ENCODE results near the gene PARVA. TPM values are rescaled to one million over a fixed set of nuclear protein-coding genes. Genes with fewer than 3 reads are reported as not detected.

PARVA gene
- total RNA-seq, 2 experiments from 2014 or later: 0.08 to 0.98 TPM

GRCh38 chr11:12417691-12418611 is 40.6 kb downstream of the PARVA start:
- Mint-ChIP-seq H3K36me3 (ENCODE audit: low read depth) (no peaks in the 10 kb centered on the region), H3K9me3 (no peaks in the 10 kb centered on the region), H3K4me3 (no peak overlapping the region), H3K27me3 (peaks cover 7% of the 10 kb centered on the region), H3K4me1 (ENCODE audit: low read depth) (no peaks in the 10 kb centered on the region), H3K27ac (no peak overlapping the region)
- ChIA-PET CTCF (no interaction called here), POLR2A (no interaction called here)
- H3K9me3 ChIP-seq (ENCODE audit: control insufficient read depth in 1 of 2, insufficient read depth in 1 of 2, low read length in 2 of 2): peaks cover 0 to 6% of the 10 kb centered on the region in 2 experiments
- H3K4me1 ChIP-seq (ENCODE audit: insufficient read depth, low read length): no peaks in the 10 kb centered on the region
- intact Hi-C loops (cut with DNase I, micrococcal nuclease): loop anchor here in 1 of 2 experiments (10.0 kb wide), 1 partner anchor 477 kb away; no protein-coding TSS in a partner anchor
- ATAC-seq (ENCODE audit: poor library complexity) (no peak), DNase-seq (no peak)
- H3K27ac ChIP-seq (ENCODE audit: low read depth in 1 of 2, low read length in 2 of 2): no peak overlapping the region
- H3K4me3 ChIP-seq (ENCODE audit: low read length): no peak overlapping the region
- peaks cover 0 to 8% of the 10 kb centered on the region in 2 experiments for H3K27me3 ChIP-seq (ENCODE audit: control insufficient read depth in 1 of 2, insufficient read depth in 2 of 2, low read length in 2 of 2)
- no peaks in the 10 kb centered on the region for H3K36me3 ChIP-seq (ENCODE audit: insufficient read depth, low read length)
- no peak for TF ChIP-seq CTCF (IDR thresholded peaks at IDR 0.05)

DNA sequence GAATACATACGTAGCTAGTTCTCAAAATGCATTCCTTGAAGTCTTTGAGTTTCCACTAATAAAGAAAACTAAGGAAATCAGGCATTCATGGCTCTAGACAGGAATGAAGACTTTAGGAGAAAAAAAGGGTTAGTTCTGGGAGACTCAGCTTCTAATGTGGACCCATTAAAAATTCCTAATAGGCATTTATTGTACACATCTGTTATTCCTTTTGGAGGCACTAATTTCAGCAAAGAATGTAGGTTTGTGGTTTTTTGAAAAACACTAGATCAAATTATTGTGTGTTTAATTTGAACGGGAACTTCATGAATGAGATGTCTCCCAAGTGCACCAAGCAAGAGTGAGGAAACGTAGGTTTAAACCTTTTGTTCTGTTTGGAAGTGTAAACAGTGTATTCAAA is 42.7 kb downstream of the PARVA start:
- Mint-ChIP-seq H3K4me1 (ENCODE audit: low read depth) (no peaks in the 10 kb centered on the region), H3K27me3 (peaks cover 1% of the 10 kb centered on the region), H3K27ac (no peak overlapping the region), H3K36me3 (ENCODE audit: low read depth) (no peaks in the 10 kb centered on the region), H3K4me3 (no peak overlapping the region), H3K9me3 (no peaks in the 10 kb centered on the region)
- ATAC-seq (ENCODE audit: poor library complexity): no peak
- DNase-seq: no peak
- Histone ChIP-seq H3K9me3 (ENCODE audit: control insufficient read depth in 1 of 2, insufficient read depth in 1 of 2, low read length in 2 of 2) (peaks cover 0 to 6% of the 10 kb centered on the region in 2 experiments), H3K4me3 (ENCODE audit: low read length) (no peak overlapping the region), H3K27ac (ENCODE audit: low read depth in 1 of 2, low read length in 2 of 2) (no peak overlapping the region), H3K36me3 (ENCODE audit: insufficient read depth, low read length) (no peaks in the 10 kb centered on the region), H3K4me1 (ENCODE audit: insufficient read depth, low read length) (no peaks in the 10 kb centered on the region), H3K27me3 (ENCODE audit: control insufficient read depth in 1 of 2, insufficient read depth in 2 of 2, low read length in 2 of 2) (peaks cover 0 to 6% of the 10 kb centered on the region in 2 experiments)
- intact Hi-C loops (cut with DNase I, micrococcal nuclease): no loop called here
- TF ChIP-seq CTCF (IDR thresholded peaks at IDR 0.05): no peak
- CTCF ChIA-PET: no interaction called here
- POLR2A ChIA-PET: no interaction called here

DNA sequence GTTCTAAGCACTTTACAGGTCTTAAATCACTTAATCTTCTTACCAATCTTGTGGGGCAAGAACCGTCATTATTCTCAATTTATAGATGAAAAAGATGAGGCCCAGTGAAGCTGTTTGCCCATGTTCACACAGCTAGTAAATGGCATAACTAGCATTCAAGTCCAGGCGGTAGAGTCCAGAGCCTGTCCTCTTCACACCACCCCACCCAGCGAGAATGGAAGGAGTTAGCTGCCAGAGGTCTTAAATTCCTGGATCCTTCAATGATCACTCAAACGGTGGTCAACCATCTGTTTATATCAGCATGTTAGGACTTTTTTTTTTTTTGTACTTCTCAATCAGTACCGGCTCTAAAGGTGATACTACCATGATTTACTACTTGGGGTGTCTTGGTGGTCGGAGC is 43.3 kb downstream of the PARVA start:
- H3K4me3 ChIP-seq (ENCODE audit: low read length): no peak overlapping the region
- no peaks in the 10 kb centered on the region for H3K4me1 ChIP-seq (ENCODE audit: insufficient read depth, low read length)
- no peak overlapping the region for H3K4me3 Mint-ChIP-seq
- intact Hi-C loops (cut with DNase I, micrococcal nuclease): no loop called here
- H3K27me3 ChIP-seq (ENCODE audit: control insufficient read depth in 1 of 2, insufficient read depth in 2 of 2, low read length in 2 of 2): peaks cover 0 to 6% of the 10 kb centered on the region in 2 experiments
- no peaks in the 10 kb centered on the region for H3K36me3 Mint-ChIP-seq (ENCODE audit: low read depth)
- DNase-seq (no peak), ATAC-seq (ENCODE audit: poor library complexity) (no peak)
- H3K27me3 Mint-ChIP-seq: peaks cover 8% of the 10 kb centered on the region
- no peaks in the 10 kb centered on the region for H3K36me3 ChIP-seq (ENCODE audit: insufficient read depth, low read length)
- peaks cover 0 to 6% of the 10 kb centered on the region in 2 experiments for H3K9me3 ChIP-seq (ENCODE audit: control insufficient read depth in 1 of 2, insufficient read depth in 1 of 2, low read length in 2 of 2)
- no peaks in the 10 kb centered on the region for H3K9me3 Mint-ChIP-seq
- ChIA-PET CTCF (no interaction called here), POLR2A (no interaction called here)
- H3K4me1 Mint-ChIP-seq (ENCODE audit: low read depth): no peaks in the 10 kb centered on the region
- H3K27ac ChIP-seq (ENCODE audit: low read depth in 1 of 2, low read length in 2 of 2): no peak overlapping the region
- no peak overlapping the region for H3K27ac Mint-ChIP-seq
- no peak for TF ChIP-seq CTCF (IDR thresholded peaks at IDR 0.05)

All from CD4-positive, alpha-beta T cell (primary cell).